Urothelium cell line (cell line): ENCODE data around the gene THEMIS.

Experiments used
- DNase-seq: peaks from one replicate; pipeline ENCODE4 v3.0.0; 2011; ENCODE audit warnings: low spot score, mixed read lengths
- FAIRE-seq: peaks from 2 replicates; lab custom pipeline; 2011; peaks lifted over from hg19 to GRCh38; lab: Jason Lieb, UNC

THEMIS gene

DNA sequence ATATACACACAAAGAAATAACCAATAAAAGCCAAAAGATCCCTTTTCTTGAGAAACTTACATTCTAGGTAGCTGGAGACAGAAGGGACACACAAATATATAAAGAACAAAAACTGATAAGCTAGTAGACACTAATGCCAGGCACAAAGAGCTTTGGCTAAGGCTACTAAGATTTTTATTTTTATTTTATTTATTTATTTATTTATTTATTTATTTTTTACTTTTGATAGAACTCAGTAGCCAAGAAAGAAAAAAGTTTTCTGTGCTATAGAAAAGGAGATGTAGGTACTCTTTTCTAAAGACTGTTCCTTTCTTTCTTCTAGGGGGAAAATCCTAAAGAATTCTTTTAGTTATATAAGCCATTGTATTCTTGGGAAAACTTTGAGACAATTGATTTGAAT lies 34.1 kb downstream of the THEMIS start:
- FAIRE-seq: no peak
- DNase-seq: no peak

DNA sequence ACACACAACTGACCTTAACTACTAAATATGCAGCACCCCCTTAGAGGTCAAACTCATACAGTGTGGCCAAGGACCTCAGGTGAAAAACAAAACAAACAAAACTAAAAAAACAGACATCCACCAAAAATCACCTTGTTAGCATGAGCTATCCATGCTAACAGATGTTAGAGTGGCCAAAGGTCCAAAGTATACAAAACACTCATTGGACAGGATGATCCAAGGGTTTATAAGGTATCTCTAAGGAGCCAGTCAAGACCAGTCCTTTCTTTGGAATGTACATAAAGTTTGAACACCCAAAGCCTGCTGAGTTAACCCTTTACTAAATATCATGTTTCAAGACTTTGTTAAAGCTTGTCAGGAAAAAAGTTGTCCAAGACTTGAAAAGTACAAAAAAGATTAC lies 35.8 kb downstream of the THEMIS start:
- FAIRE-seq (no peak), DNase-seq (no peak)

DNA sequence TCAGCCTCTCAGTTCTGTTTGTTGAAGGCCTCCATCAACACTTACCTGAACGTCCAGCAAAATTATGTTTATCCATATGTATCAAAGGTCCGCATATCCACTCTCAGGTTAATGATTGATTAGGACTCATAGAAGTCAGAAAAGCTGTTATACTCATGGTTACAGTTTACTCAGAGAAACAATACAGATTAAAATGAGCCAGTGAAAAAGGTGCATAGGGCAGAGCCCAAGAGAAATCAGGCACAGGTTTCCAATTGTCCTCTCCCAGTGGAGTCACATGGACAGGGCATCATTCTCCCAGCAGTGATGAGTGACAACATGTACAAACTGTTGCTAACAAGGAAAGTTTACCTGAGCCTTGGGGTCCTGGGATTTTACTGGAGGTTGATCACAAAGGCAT lies 36.2 kb downstream of the THEMIS start:
- no peak for DNase-seq
- FAIRE-seq: no peak

DNA sequence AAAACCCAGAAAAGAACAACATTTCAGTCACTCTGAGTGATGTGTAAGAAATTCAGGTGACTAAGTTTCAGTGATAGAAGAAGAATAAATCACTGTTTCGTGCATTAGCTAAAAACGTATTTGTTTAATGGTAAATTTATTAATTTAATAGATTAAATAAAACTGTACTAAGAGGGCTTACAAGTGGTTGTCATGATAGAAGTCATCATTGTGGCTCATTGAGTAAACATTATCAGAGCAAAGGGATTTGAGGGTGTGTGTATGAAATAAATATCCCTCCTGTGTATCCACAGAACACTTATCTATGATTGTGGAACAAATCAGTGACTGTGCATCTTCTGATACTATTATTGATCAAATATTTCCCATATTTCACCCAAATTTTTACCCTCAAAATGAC lies 40.1 kb downstream of the THEMIS start:
- FAIRE-seq: no peak
- DNase-seq: no peak

DNA sequence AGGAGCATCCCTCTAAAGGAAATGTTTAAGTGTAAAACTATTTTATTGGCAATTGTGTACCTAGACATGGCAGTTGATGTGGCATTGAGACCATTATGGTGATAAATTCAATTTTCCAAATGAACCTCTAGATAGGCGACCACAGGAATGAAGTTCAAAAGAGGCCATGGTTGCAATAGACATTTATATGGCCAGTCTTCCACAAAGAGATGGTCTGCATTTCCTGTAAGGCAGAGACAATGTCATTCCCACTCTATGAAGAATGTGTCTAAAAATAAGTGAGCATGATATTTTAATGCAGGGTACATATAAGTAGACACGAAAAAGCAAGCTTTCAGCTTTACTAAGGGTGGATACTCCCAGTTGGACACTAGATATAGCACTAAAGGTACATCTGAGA lies 40.9 kb downstream of the THEMIS start:
- DNase-seq (no peak), FAIRE-seq (no peak)

DNA sequence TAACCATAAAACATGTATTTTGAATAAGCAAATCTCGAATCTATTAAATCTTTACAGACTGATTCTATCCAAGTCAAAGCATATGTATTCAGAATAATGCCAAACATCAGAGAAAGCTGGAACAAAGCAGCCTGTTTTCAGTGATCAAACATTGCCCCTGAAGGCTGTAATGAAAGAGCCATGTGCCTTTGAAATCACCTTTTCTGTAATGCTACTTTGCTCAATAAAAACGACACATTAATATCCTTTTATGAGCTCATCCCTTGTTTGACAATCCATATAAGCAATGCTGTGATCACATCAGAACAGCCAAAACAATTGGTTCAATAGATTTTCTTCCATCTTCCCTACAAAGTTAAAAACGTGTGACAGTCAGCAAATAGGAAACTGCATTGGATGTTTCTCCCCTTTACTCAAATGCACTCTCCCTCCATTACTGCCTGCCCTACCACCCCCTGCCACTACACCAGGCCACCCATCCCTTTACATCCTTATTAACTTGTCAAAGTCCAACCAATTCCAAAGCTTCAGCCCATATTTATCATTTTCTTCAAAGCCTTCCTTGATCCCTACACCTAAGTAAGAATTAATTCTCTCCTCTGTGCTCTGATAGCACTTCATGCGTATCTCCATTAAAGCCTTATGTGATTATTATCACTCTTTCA lies 42.0 kb downstream of the THEMIS start:
- DNase-seq (no peak), FAIRE-seq (no peak)

DNA sequence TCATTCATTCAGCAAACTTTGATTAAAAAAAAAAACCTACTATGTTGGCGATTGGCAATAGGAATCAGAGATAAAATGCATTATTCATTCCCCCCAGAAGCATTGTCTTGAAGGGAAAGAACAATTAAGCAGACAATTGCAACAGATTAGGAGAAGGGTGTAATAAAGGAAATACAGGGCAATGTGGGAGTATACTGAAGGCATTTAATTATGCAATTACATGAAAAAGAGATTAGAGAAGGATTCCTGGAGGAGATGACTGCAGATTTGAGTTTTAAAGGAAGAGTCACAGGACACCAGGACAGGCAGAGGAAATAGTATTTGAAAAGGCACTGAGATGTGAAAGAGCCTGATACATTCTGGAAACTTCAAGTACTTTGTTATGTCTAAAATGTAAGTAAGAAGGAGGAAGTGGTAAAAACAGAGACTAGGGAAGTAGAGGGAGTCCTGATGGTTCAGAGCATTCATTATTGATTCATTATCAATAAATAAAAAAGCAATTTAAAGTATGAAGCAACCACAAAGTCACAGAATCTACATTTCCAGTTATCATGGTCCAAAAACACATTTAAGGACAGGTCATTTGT lies 43.7 kb downstream of the THEMIS start:
- no peak for DNase-seq
- FAIRE-seq: no peak

DNA sequence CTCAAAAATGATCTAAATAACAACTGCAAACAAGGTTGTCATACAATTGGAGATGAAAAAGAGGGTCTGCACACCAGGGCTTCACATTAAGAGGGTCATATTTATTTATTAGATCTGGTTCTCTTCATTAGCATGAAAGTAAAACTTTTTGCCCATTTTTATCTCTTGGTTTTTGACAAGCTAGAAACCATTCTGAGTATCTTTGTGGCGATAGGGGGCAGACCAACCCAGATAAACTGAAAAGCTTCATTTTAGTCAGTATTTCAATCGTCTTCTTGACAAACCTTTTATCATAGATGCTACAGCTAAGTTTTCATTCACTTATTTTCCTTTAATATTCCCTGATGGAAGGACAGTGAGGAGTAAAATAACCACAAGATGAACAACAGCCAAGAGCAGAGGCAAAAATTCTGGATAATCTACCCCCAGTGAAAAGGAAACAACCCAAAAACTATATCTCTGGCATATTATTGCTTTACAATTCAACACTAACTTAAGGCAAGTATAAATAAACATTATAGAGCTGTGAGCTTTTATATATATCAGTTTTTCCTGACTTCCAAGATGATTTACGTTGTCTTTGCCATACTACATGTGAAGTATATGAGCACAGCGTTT lies 45.2 kb downstream of the THEMIS start:
- DNase-seq (no peak), FAIRE-seq (no peak)

DNA sequence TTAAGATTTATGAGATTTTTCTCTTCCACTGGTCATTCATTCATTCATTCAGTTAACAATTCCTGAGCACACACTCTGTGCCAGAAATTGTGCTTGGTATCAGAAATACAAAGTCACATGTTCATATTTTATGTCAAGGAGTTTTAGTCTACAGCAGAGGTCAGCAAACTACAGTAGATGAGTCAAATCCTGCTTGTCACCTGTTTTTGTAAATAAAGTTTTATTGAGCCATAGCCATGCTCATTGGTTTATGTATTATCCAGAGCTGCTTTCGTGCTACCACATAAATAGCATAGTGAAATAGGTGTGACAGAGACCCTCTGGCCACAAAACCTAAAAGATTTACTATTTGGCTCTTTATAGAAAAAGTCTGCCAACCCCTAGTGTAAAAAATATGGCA lies 46.8 kb downstream of the THEMIS start:
- no peak for FAIRE-seq
- no peak for DNase-seq

DNA sequence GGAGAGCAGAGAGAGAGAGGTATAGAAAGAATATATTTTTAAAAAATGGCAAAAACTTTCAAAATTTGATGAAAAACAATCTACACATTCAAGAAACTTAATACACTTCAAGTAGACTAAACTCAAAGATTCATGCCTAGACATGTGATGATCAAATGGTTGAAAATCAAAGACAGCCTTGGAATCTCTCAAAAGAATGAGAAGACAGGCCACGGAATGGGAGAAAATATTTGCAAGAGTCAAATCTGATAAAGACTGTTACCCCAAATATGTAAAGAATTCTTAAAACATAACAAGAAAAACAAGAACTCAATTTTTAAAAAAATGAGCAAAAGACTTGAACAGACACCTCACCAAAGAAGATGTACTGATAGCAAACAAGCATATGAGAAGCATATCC lies 49.7 kb downstream of the THEMIS start:
- DNase-seq: no peak
- FAIRE-seq: no peak

DNA sequence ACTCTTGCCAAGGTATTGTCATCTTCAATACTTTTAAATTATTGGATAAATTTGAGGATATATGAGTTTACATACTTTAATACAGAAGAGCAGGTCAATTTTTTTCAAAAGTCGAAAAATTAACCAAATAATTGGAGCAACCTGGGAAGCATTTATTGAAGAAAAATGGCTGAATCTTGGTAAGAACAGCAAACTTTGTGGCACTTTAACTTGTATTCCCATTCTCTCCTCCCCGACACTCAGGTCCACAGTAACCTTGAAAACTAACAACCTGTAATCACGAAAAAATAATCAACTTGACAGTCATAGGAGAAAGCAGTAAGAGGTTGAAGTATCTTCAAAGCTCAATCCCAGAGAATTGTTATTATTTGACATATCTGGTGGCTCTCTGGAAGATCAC lies 55.6 kb downstream of the THEMIS start:
- DNase-seq (no peak), FAIRE-seq (no peak)

DNA sequence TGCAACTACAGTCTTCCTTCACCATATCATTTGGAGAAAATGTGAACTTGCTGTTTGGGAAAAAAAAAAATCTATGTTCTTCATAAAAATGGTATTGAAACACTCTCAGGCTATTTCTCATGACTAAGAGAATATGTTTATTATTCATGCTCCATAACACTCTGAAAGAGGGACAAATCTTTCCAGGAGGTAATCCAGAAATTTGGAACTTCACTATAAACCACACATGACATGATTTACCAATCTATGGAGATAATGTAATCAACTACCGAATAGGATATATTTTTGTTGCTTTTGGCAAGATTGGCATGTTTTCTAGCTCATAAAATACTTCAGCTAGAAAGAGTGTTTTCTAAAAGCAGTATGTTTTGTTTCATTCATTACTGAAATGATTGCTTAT lies 56.3 kb downstream of the THEMIS start:
- no peak for DNase-seq
- no peak for FAIRE-seq

DNA sequence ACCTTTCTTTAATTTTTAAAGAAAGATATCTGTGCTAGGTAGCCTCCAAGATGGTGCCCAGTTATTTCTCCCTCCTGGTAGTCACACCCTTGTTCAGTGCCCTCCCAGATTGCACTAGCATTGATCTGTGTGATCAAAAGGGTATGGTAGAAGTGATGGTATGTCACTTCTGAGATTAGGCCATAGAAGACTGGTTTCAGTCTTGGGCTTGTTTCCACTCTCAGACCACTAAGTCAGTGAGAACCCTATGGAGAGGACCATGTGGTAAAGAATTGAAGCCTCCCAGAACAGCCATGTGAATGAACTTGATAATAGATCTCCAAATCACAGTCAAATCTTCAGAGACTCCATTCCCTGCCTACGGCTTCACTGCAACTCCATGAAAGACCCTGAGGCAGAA lies 57.3 kb downstream of the THEMIS start:
- FAIRE-seq (no peak), DNase-seq (no peak)

DNA sequence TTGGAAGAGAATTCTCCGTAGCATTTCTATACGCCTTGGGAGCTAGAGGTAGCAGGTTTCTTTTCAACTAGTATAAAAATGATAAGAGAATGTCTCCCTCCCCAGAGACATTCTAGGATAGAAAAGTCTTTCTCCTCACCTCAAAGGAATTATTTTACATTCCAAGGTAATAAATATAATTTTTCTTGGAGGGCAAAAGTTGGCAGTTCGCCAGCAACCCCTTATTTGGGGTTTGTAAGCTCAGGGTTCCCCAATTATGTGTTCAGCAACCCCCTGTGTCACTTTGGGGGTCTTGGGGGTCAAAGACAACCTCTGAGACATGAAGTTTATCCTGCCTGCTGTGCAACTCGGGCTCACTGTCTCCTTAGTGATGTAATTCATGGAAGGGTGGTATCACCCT lies 58.3 kb downstream of the THEMIS start:
- DNase-seq (no peak), FAIRE-seq (no peak)

DNA sequence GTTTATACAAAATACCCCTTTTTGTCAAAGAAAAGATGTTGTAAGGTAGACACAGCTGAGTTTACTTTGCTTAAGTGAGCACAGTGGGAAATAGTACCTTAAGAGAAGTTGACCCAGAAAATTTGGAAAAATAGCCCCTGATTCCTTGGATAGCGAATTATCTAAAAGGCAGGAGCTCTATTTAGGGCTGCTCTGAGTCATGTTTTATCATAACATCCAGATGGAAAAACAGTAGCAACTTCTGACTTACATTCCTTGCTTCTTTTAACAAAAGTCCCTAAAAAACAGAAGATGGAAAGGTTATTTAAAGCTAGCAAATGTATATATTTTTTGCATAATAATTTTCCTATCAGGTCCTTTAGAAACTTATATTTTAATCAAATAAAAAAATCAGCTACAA lies 59.0 kb downstream of the THEMIS start:
- DNase-seq (no peak), FAIRE-seq (no peak)

DNA sequence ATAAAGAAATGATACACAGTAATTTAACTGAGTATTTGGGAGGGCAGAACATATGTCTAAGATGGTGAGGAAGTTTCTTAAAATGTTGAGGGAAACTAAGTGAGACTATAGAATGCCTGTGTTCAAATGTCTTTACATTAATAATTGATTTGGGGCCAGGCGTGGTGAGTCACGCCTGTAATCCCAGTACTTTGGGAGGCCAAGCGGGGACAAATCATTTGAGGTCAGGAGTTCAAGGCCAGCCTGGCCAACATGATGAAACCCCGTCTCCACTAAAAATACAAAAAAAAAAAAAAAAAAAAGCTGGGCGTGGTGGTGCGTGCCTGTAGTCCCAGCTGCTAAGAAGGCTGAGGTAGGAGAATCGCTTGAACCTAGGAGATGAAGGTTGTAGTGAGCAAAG lies 66.7 kb downstream of the THEMIS start:
- no peak for FAIRE-seq
- DNase-seq: no peak

DNA sequence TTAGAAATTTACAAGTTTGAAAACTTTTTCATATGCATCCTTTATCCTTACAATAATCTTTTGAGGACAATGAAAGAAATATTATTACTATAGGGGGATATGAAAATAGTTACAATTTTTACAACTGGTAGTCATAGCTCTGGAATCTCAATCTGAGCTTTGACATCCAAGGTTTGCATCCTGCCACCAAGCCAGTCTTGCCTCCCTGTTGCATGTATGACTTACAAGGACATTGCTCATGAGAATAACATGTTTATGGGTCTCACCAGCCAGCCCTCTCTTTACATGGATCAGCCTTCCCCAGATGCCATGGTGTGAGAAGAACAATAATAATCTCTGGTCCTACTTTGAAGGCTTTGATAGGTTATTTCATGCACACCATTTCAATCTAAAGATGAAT lies 67.5 kb downstream of the THEMIS start:
- FAIRE-seq: no peak
- DNase-seq: no peak

DNA sequence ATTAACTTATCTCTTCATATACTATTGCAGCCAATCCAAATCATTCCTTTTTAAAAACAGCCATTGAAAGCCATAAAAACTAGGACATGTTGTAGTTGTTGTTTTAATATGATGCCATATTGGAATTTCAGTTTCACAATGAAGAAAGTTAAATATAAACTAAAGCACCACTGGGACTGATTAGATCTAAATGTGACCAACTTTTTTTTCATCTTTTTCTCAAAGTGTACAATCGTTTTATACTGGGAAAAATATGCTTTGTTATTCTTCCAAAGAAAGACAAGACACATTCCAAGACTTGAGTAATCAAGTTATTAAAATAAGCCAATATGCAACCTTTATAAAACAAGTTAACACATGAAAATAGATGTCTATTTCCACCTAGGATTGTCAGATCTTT lies 68.5 kb downstream of the THEMIS start:
- DNase-seq (no peak), FAIRE-seq (no peak)

DNA sequence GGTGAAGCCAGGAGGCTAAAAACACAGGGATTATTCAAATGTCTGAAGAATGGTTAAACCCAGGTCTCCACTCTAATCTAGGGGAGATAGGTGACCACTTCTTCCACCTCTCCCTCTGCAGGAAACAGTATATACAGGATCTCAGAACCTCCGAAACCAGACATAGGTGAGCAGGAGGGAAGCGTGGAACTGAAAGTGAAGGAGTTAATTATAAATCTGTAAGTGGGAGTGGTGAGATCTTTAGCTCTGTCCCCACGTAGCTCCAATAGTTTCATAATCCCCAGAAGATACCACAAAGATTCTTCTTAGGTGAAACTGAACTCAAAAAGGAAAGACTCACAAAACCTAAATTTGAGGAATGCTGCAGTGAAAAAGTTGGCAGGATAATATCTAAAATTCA lies 76.8 kb downstream of the THEMIS start:
- DNase-seq (no peak), FAIRE-seq (no peak)

DNA sequence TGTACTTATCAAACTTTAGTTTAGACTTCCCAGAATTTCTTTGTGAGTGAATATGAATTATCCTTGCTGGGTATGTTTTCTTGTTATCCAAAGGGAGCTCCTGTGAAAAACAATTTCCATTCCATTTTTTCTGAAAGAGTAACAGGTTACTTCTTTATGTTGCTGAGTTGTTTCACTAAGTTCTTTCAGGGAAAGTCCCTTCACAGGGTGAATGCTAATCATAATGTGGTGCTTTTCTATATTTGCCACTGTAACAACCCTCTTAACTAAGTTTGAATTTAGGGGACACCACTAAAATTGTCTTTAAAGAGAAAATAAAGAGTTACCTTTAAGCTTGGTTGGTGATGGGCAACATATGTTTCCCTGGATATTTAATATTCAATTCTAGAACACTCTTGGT lies 79.4 kb downstream of the THEMIS start:
- no peak for DNase-seq
- FAIRE-seq: no peak

DNA sequence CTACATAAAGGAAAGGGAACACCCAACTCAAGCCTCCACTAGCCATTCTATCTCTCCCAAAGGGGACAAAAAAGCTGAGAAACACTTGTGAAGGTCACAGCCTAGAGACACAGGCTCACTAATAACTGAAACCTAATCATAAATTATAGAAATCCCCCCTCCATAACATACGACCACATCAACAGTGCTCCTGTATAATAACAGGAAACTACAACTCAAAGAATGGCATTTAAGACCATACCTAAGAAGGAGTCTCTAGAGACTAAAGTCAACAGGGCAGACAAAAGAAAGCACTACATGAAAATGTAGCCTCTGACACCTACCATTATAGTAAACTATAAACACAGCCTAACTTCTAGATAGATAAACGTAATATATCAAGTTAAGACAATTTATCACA lies 82.7 kb downstream of the THEMIS start:
- DNase-seq: no peak

DNA sequence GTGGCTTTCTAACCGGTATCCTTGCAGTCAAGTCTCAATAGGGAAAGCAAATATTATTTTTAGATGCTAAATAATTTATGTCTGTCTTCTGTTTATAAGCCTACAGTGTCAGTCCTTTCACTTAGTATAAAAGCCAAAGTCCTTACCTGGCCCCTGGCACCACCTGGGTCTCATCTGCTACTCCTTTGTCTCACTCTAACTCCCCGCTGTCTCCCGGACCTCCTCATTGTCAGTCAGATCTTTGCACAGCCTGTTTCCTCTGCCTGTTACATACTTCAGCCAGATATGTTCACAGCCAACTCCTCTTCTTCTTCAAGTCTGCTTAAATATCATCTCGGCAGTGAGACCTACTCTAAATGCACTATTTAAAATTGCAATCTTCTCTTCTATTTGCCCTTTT lies 84.2 kb downstream of the THEMIS start:
- FAIRE-seq: no peak
- no peak for DNase-seq

More for the DNA sequence above, 82.7 kb downstream of the THEMIS start:
- no peak for FAIRE-seq

DNA sequence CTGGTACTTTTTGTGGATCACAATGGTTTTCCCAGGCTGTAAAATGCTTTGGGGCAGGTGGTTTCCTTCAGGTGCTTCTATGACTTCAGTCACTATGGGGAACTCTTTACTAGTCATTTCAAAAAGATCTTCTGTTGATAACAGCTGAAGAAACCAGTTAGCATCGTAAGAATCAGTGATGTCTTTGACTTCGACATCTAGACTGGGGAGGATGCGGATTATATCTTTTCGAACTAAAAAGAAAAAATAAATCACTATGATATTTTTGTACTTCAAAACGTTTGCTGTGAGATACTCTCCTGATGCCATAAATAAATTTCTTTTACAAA lies 87.2 kb downstream of the THEMIS start:
- FAIRE-seq (no peak), DNase-seq (no peak)
